ENCODE measurements around the gene C21orf91. TPM values are rescaled to one million over a fixed set of nuclear protein-coding genes. Genes with fewer than 3 reads are reported as not detected.

The C21orf91 gene
- polyA plus RNA-seq, 2 of the 4 experiments (the other 2 are of a cell fraction), result 1.9 to 5.5 TPM

DNA sequence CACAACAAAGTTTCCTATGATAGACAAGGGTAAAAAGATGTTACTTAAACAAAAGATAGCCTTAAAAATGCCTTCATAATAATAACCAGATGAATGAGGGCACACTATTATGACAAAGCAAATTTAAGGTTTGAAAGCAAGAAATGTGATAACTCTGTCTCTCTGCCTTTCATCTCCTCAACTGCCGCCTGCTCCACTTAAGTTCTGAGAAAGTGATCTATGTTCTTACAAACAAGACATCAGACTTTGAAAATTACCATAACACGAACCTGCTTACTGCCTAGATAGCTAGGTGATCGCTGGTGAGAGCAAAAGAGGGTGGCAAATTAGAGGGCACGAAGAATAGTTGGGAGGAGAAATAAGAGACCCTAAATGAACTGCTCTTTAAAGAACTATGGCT, 13.2 kb downstream of the C21orf91 start:
- CTCF ChIA-PET, result no interaction called here
- Histone ChIP-seq H3K9me3 (0 out of 3 replicates have a peak, but pooled peaks cover 3% of the 10 kb centered on the region), H3K4me1 (no peaks in the 10 kb centered on the region), H3K27ac (no peak overlapping the region), H3K4me2 (no peak overlapping the region), H3K4me3 (no peak overlapping the region)
- WGBS (ENCODE audit: missing lambda C conversion rate), result 73% methylated on average over 4 of the region's 4 CpGs
- TF ChIP-seq ZFP36 (IDR thresholded peaks at IDR 0.05; ENCODE audit: borderline replicate concordance, partially characterized antibody) (no peak), KDM5A (IDR thresholded peaks at IDR 0.05) (no peak), RAD21 (conservative IDR thresholded peaks at IDR 0.05 in 1 of 2, IDR thresholded peaks at IDR 0.05 in 1 of 2) (no peak), GATA3 (IDR thresholded peaks at IDR 0.05; ENCODE audit: borderline replicate concordance) (no peak), FOSL2 (IDR thresholded peaks at IDR 0.05) (no peak), FOSL2 (CRISPR knock-in tag; IDR thresholded peaks at IDR 0.05) (no peak), JUN (IDR thresholded peaks at IDR 0.05) (no peak), CHD2 (IDR thresholded peaks at IDR 0.05; ENCODE audit: low read length, partially characterized antibody) (no peak), TP53 (CRISPR knock-in tag; IDR thresholded peaks at IDR 0.05) (no peak), CBX8 (IDR thresholded peaks at IDR 0.05) (no peak), EHF (CRISPR knock-in tag; IDR thresholded peaks at IDR 0.05) (no peak), KDM1A (IDR thresholded peaks at IDR 0.05; ENCODE audit: low read depth) (no peak), RARB (CRISPR knock-in tag; IDR thresholded peaks at IDR 0.05) (no peak), ZNF302 (CRISPR knock-in tag; IDR thresholded peaks at IDR 0.05) (no peak), NR3C1 (IDR thresholded peaks at IDR 0.05) (no peak)
- no peak for ATAC-seq
- no peak for DNase-seq (ENCODE audit: low read depth in 1 of 2, low spot score in 1 of 2)
- POLR2A ChIA-PET, result no interaction called here
- no peak for FAIRE-seq

DNA sequence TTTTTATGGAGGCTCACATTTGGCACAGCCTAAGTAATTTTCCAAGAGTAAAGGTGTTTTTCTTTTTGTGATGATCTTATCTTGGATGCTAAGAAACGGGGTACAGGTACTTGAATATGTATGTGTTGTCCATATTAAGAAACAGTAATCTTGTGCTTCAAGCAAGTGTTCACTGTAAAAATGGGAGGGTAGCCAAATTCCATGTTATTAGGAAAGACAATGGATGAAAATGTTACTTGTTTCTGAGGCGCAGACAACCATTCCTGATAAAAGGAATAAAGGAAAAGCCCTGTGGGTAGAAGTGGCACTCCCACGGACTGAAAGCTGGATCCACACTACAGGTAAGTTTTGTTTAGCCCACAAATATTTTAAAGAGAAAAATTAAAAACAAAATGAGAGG, 15.6 kb downstream of the C21orf91 start:
- CTCF ChIA-PET, result no interaction called here

More for the DNA sequence above, 15.6 kb downstream of the C21orf91 start:
- 0 out of 3 replicates have a peak, but pooled peaks cover 3% of the 10 kb centered on the region for H3K9me3 ChIP-seq
- DNase-seq (ENCODE audit: low read depth in 1 of 2, low spot score in 1 of 2) (no peak), FAIRE-seq (no peak), ATAC-seq (no peak)
- TF ChIP-seq, protein P1, sequence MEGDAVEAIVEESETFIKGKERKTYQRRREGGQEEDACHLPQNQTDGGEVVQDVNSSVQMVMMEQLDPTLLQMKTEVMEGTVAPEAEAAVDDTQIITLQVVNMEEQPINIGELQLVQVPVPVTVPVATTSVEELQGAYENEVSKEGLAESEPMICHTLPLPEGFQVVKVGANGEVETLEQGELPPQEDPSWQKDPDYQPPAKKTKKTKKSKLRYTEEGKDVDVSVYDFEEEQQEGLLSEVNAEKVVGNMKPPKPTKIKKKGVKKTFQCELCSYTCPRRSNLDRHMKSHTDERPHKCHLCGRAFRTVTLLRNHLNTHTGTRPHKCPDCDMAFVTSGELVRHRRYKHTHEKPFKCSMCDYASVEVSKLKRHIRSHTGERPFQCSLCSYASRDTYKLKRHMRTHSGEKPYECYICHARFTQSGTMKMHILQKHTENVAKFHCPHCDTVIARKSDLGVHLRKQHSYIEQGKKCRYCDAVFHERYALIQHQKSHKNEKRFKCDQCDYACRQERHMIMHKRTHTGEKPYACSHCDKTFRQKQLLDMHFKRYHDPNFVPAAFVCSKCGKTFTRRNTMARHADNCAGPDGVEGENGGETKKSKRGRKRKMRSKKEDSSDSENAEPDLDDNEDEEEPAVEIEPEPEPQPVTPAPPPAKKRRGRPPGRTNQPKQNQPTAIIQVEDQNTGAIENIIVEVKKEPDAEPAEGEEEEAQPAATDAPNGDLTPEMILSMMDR (IDR thresholded peaks at IDR 0.05), result no peak
- no peak for TF ChIP-seq ATOH8 (CRISPR knock-in tag; IDR thresholded peaks at IDR 0.05; ENCODE audit: low read depth)
- TF ChIP-seq E2F6 (IDR thresholded peaks at IDR 0.05; ENCODE audit: borderline replicate concordance, low read depth), result no peak
- no peak for TF ChIP-seq FOXS1 (CRISPR knock-in tag; IDR thresholded peaks at IDR 0.05)
- TF ChIP-seq, protein P2, sequence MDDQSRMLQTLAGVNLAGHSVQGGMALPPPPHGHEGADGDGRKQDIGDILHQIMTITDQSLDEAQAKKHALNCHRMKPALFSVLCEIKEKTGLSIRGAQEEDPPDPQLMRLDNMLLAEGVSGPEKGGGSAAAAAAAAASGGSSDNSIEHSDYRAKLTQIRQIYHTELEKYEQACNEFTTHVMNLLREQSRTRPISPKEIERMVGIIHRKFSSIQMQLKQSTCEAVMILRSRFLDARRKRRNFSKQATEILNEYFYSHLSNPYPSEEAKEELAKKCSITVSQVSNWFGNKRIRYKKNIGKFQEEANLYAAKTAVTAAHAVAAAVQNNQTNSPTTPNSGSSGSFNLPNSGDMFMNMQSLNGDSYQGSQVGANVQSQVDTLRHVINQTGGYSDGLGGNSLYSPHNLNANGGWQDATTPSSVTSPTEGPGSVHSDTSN (IDR thresholded peaks at IDR 0.05), result no peak
- TF ChIP-seq CBX2 (IDR thresholded peaks at IDR 0.05; ENCODE audit: borderline replicate concordance, low read depth), result no peak
- no peak for TF ChIP-seq ELK1 (IDR thresholded peaks at IDR 0.05; ENCODE audit: low read depth, low read length)
- no peak for TF ChIP-seq MAFK (IDR thresholded peaks at IDR 0.05; ENCODE audit: partially characterized antibody)
- no peak for TF ChIP-seq FOSL2 (IDR thresholded peaks at IDR 0.05)
- TF ChIP-seq FOSL2 (CRISPR knock-in tag; IDR thresholded peaks at IDR 0.05), result no peak
- no peak for TF ChIP-seq RCOR1 (IDR thresholded peaks at IDR 0.05; ENCODE audit: low read depth, low read length)
- TF ChIP-seq, protein P3, sequence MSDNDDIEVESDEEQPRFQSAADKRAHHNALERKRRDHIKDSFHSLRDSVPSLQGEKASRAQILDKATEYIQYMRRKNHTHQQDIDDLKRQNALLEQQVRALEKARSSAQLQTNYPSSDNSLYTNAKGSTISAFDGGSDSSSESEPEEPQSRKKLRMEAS (IDR thresholded peaks at IDR 0.05), result no peak
- no peak for TF ChIP-seq MYC (IDR thresholded peaks at IDR 0.05; ENCODE audit: borderline replicate concordance, low read length)
- TF ChIP-seq, protein P4, sequence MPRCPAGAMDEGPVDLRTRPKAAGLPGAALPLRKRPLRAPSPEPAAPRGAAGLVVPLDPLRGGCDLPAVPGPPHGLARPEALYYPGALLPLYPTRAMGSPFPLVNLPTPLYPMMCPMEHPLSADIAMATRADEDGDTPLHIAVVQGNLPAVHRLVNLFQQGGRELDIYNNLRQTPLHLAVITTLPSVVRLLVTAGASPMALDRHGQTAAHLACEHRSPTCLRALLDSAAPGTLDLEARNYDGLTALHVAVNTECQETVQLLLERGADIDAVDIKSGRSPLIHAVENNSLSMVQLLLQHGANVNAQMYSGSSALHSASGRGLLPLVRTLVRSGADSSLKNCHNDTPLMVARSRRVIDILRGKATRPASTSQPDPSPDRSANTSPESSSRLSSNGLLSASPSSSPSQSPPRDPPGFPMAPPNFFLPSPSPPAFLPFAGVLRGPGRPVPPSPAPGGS (IDR thresholded peaks at IDR 0.05), result no peak
- no peak for TF ChIP-seq ZSCAN20 (CRISPR knock-in tag; IDR thresholded peaks at IDR 0.05)
- TF ChIP-seq ZC3H11A (IDR thresholded peaks at IDR 0.05), result no peak
- no peak for TF ChIP-seq SREBF2 (IDR thresholded peaks at IDR 0.05)
- H3K4me2 ChIP-seq, result no peak overlapping the region
- 57% methylated on average over 3 of the region's 3 CpGs for WGBS (ENCODE audit: missing lambda C conversion rate)
- H3K27ac ChIP-seq, result no peak overlapping the region
- POLR2A ChIA-PET, result no interaction called here
- no peaks in the 10 kb centered on the region for H3K4me1 ChIP-seq
- no peak overlapping the region for H3K4me3 ChIP-seq

Measured in A549 (cell line).